HG02571 (cell line): ENCODE measurements around the gene CSRNP3.

Experiments
- ATAC-seq: cut with Tn5 transposase; IDR thresholded peaks from one replicate; pipeline ENCODE4 v1.9.1; 2021; ENCODE audit warnings: mild to moderate bottlenecking, moderate library complexity; ENCODE audit not compliant: unreplicated experiment

Gene CSRNP3

GRCh38 chr2:165674780-165675179 lies 205.3 kb downstream of the CSRNP3 start:
- no peak for ATAC-seq

GRCh38 chr2:165675551-165675968 lies 206.1 kb downstream of the CSRNP3 start:
- no peak for ATAC-seq

GRCh38 chr2:165678882-165679281 lies 209.4 kb downstream of the CSRNP3 start:
- ATAC-seq, result no peak

GRCh38 chr2:165679621-165680020 lies 210.1 kb downstream of the CSRNP3 start:
- no peak for ATAC-seq

- no peak for ATAC-seq
Observed at GRCh38 chr2:165681841-165682240, 212.3 kb downstream of the CSRNP3 start.

- ATAC-seq, result no peak
Observed at GRCh38 chr2:165682546-165682945, 213.0 kb downstream of the CSRNP3 start.

GRCh38 chr2:165686800-165687199 lies 217.3 kb downstream of the CSRNP3 start:
- no peak for ATAC-seq

- ATAC-seq, result no peak
Observed at GRCh38 chr2:165687426-165688002, 218.0 kb downstream of the CSRNP3 start.

- ATAC-seq, result no peak
Observed at GRCh38 chr2:165691615-165692014, 222.1 kb downstream of the CSRNP3 start.

GRCh38 chr2:165692906-165693305 lies 223.4 kb downstream of the CSRNP3 start:
- no peak for ATAC-seq

GRCh38 chr2:165693838-165694237 lies 224.3 kb downstream of the CSRNP3 start:
- no peak for ATAC-seq

- no peak for ATAC-seq
Observed at GRCh38 chr2:165697748-165698443, 228.4 kb downstream of the CSRNP3 start.

GRCh38 chr2:165698444-165698884 lies 229.0 kb downstream of the CSRNP3 start:
- no peak for ATAC-seq

GRCh38 chr2:165699946-165700345 lies 230.4 kb downstream of the CSRNP3 start:
- no peak for ATAC-seq

GRCh38 chr2:165700531-165700930 lies 231.0 kb downstream of the CSRNP3 start:
- ATAC-seq, result no peak

GRCh38 chr2:165701147-165701546 lies 231.6 kb downstream of the CSRNP3 start:
- no peak for ATAC-seq

GRCh38 chr2:165706960-165707487 lies 237.5 kb downstream of the CSRNP3 start:
- no peak for ATAC-seq

- ATAC-seq, result no peak
Observed at GRCh38 chr2:165716091-165716490, 246.6 kb downstream of the CSRNP3 start.

GRCh38 chr2:165718610-165719210 lies 249.2 kb downstream of the CSRNP3 start:
- ATAC-seq, result no peak

- no peak for ATAC-seq
Observed at GRCh38 chr2:165720511-165720910, 251.0 kb downstream of the CSRNP3 start.

GRCh38 chr2:165725421-165725820 lies 255.9 kb downstream of the CSRNP3 start:
- ATAC-seq, result no peak
